Prostate gland (tissue), 2 donors: ENCODE measurements around the gene ELF2.

Experiments
- POLR2A ChIP-seq: fragments of 450-650 bp; IDR thresholded peaks from one replicate; pipeline ENCODE4 v1.6.1; 2016; ENCODE audit warnings: antibody characterized with exemption, mild to moderate bottlenecking
- POLR2AphosphoS5 ChIP-seq: sonication (generic); formaldehyde crosslinking; IDR thresholded peaks from one replicate; pipeline ENCODE4 v1.6.1; 2017; ENCODE audit warnings: antibody characterized with exemption
- TF ChIP-seq, protein P1 (sequence below), 4 experiments: fragments of 200-600 bp in 2 of 4; fragments of 450-650 bp in 2 of 4; sonication (generic) in 2 of 4; IDR thresholded peaks; 1 replicate in 3 of 4; 2 replicates in 1 of 4; pipeline ENCODE4 v1.5.1; 2016 to 2019; ENCODE audit warnings: antibody characterized with exemption in 4 of 4, mild to moderate bottlenecking in 2 of 4, moderate library complexity in 2 of 4

- TF ChIP-seq, protein P1, sequence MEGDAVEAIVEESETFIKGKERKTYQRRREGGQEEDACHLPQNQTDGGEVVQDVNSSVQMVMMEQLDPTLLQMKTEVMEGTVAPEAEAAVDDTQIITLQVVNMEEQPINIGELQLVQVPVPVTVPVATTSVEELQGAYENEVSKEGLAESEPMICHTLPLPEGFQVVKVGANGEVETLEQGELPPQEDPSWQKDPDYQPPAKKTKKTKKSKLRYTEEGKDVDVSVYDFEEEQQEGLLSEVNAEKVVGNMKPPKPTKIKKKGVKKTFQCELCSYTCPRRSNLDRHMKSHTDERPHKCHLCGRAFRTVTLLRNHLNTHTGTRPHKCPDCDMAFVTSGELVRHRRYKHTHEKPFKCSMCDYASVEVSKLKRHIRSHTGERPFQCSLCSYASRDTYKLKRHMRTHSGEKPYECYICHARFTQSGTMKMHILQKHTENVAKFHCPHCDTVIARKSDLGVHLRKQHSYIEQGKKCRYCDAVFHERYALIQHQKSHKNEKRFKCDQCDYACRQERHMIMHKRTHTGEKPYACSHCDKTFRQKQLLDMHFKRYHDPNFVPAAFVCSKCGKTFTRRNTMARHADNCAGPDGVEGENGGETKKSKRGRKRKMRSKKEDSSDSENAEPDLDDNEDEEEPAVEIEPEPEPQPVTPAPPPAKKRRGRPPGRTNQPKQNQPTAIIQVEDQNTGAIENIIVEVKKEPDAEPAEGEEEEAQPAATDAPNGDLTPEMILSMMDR (IDR thresholded peaks at IDR 0.05), result no peak
- TF ChIP-seq POLR2AphosphoS5 (peak; percentile 49), POLR2A (peak; percentile 32)
Measured at GRCh38 chr4:139177049-139177868, at the start of gene ELF2.
